Endodermal cell (in vitro differentiated cells): ENCODE data around the gene COPB1. TPM values are rescaled to one million over a fixed set of nuclear protein-coding genes. Genes with fewer than 3 reads are reported as not detected.

Experiments
- DNase-seq: peaks from one replicate; pipeline ENCODE4 v3.0.0-alpha.2; 2017
- H3K27ac ChIP-seq: 2 replicates; pipeline ENCODE4 v1.5.1; 2013; ENCODE audit warnings: mild to moderate bottlenecking, low read depth, low read length, moderate library complexity
- H3K27me3 ChIP-seq: 2 replicates; pipeline ENCODE4 v1.6.1; 2013; ENCODE audit warnings: mild to moderate bottlenecking, low read length, moderate library complexity; ENCODE audit not compliant: insufficient read depth, control insufficient read depth, poor library complexity, severe bottlenecking
- H3K36me3 ChIP-seq: 2 replicates; pipeline ENCODE4 v1.7.0; 2013; ENCODE audit warnings: mild to moderate bottlenecking, low read length, moderate library complexity; ENCODE audit not compliant: control insufficient read depth, insufficient read depth
- H3K4me1 ChIP-seq: one replicate; pipeline ENCODE4 v1.7.0; 2013; ENCODE audit warnings: low read length; ENCODE audit not compliant: control insufficient read depth, insufficient read depth
- H3K4me3 ChIP-seq: 2 replicates; pipeline ENCODE4 v1.5.1; 2013; ENCODE audit warnings: mild to moderate bottlenecking, low read length, moderate library complexity
- H3K9ac ChIP-seq: 2 replicates; pipeline ENCODE4 v1.6.1; 2013; ENCODE audit warnings: mild to moderate bottlenecking, low read length, moderate library complexity; ENCODE audit not compliant: poor library complexity, severe bottlenecking; ENCODE audit errors: extremely low read depth
- H3K9me3 ChIP-seq: 2 replicates; pipeline ENCODE4 v1.6.1; 2013; ENCODE audit warnings: mild to moderate bottlenecking, low read length, moderate library complexity; ENCODE audit not compliant: control insufficient read depth
- H3K27ac Mint-ChIP-seq: 2 replicates; pipeline ENCODE4 v1.8.0; 2020; ENCODE audit warnings: mixed read lengths
- H3K27me3 Mint-ChIP-seq: 2 replicates; pipeline ENCODE4 v1.8.0; 2021; ENCODE audit warnings: mild to moderate bottlenecking, mixed read lengths; ENCODE audit not compliant: insufficient read depth
- H3K36me3 Mint-ChIP-seq: 2 replicates; pipeline ENCODE4 v1.8.0; 2020; ENCODE audit warnings: low read depth, mixed read lengths
- H3K4me1 Mint-ChIP-seq: 2 replicates; pipeline ENCODE4 v1.8.0; 2020; ENCODE audit warnings: mixed read lengths
- H3K4me3 Mint-ChIP-seq: 2 replicates; pipeline ENCODE4 v1.8.0; 2020; ENCODE audit warnings: mild to moderate bottlenecking, moderate library complexity, mixed read lengths
- H3K9me3 Mint-ChIP-seq: 2 replicates; pipeline ENCODE4 v1.8.0; 2020; ENCODE audit warnings: mild to moderate bottlenecking, mixed read lengths
- WGBS, 2 experiments: methylation state at CpG; one replicate each; pipeline versions ENCODE4 v1.1.5 to v1.1.7; 2013; ENCODE audit warnings: missing lambda C conversion rate in 2 of 2, mixed read lengths in 1 of 2; ENCODE audit not compliant: insufficient coverage in 1 of 2, insufficient read length in 1 of 2; 5-methylcytosine and 5-hydroxymethylcytosine counted together
- total RNA-seq, 2 donors: library from RNA; stranded (reverse); fragmentation: NEBNext Ultra II Directional in 1 of 2; extraction: Animal tissue kit (Norgen Biotek cat#: 25700) in 1 of 2; gene quantifications; 2 replicates in 1 of 2; 3 replicates in 1 of 2; pipeline ENCODE4 v1.2.1, GENCODE V29; 2021
- TF ChIP-seq, protein P1 (sequence below): fragments of 200-600 bp; sonication (generic); conservative IDR thresholded peaks from 2 replicates; pipeline ENCODE4 v1.5.0; 2021; ENCODE audit warnings: antibody characterized with exemption, mild to moderate bottlenecking

The COPB1 gene
- total RNA-seq, 2 donors from 2014 or later: 91.3 to 116 TPM

DNA sequence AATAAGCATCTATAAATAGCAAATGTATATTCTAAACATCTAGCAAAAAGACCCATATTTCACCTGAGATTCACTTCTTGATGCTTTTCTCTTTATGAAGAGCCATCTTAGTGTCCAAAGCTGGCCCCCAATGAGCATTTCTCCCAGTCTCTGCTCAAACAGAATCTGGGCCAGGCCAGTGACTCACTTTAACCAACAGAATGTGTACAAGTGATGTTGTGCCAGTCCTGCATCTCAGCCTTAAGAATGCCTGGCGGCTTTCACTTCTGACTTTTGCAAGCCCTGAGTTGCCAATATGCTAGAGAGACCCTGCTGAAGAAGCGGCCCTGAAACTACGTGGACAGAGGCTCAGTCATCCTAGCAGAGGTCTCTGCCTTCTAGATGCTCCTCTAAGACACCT, 6.9 kb upstream of the COPB1 start:
- H3K9me3 ChIP-seq: no peaks in the 10 kb centered on the region
- no peak for DNase-seq
- WGBS, 2 experiments: 93 to 94% methylated on average over 3 of the region's 3 CpGs
- H3K27me3 ChIP-seq: no peaks in the 10 kb centered on the region
- Mint-ChIP-seq H3K9me3 (no peaks in the 10 kb centered on the region), H3K4me1 (no peaks in the 10 kb centered on the region), H3K36me3 (peaks cover 65% of the 10 kb centered on the region), H3K27me3 (no peaks in the 10 kb centered on the region), H3K27ac (no peak overlapping the region), H3K4me3 (no peak overlapping the region)
- H3K9ac ChIP-seq: no peak overlapping the region
- H3K36me3 ChIP-seq: peaks cover 72% of the 10 kb centered on the region
- H3K4me1 ChIP-seq: no peaks in the 10 kb centered on the region
- H3K27ac ChIP-seq: no peak overlapping the region
- H3K4me3 ChIP-seq: no peak overlapping the region
- TF ChIP-seq, protein P1, sequence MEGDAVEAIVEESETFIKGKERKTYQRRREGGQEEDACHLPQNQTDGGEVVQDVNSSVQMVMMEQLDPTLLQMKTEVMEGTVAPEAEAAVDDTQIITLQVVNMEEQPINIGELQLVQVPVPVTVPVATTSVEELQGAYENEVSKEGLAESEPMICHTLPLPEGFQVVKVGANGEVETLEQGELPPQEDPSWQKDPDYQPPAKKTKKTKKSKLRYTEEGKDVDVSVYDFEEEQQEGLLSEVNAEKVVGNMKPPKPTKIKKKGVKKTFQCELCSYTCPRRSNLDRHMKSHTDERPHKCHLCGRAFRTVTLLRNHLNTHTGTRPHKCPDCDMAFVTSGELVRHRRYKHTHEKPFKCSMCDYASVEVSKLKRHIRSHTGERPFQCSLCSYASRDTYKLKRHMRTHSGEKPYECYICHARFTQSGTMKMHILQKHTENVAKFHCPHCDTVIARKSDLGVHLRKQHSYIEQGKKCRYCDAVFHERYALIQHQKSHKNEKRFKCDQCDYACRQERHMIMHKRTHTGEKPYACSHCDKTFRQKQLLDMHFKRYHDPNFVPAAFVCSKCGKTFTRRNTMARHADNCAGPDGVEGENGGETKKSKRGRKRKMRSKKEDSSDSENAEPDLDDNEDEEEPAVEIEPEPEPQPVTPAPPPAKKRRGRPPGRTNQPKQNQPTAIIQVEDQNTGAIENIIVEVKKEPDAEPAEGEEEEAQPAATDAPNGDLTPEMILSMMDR: no peak

DNA sequence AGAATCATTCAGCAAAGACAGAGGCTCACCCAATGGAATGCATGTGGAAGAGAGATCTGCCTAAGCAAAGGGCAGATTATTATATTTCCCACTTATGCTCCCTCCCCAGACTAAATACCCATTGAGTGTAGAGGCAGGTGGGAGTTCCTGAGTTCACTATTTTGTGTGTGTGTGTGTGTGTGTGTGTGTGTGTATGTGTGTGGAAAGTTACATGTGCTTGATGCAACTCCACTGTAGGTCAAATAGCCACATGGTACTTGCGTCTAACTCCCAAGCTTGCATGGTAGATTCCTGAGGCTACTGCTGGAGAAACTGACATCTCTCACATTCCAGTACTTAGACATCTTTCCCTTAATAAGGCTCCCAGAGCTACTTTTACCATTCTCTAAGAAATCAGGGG, 3.4 kb upstream of the COPB1 start:
- H3K27ac Mint-ChIP-seq: no peak overlapping the region
- TF ChIP-seq, protein P1: no peak
- no peak overlapping the region for H3K4me3 Mint-ChIP-seq
- H3K27me3 ChIP-seq: no peaks in the 10 kb centered on the region
- H3K36me3 Mint-ChIP-seq: peaks cover 46% of the 10 kb centered on the region
- 90% methylated on average over 1 of the region's 1 CpG; no CpG with 5 or more reads in 1 of the 2 experiments for WGBS, 2 experiments
- peaks cover 47% of the 10 kb centered on the region for H3K36me3 ChIP-seq
- H3K9ac ChIP-seq: no peak overlapping the region
- no peak for DNase-seq
- no peak overlapping the region for H3K27ac ChIP-seq
- no peaks in the 10 kb centered on the region for H3K9me3 ChIP-seq
- H3K9me3 Mint-ChIP-seq: no peaks in the 10 kb centered on the region
- no peaks in the 10 kb centered on the region for H3K27me3 Mint-ChIP-seq
- no peak overlapping the region for H3K4me3 ChIP-seq
- peaks cover 7% of the 10 kb centered on the region for H3K4me1 Mint-ChIP-seq
- no peaks in the 10 kb centered on the region for H3K4me1 ChIP-seq

DNA sequence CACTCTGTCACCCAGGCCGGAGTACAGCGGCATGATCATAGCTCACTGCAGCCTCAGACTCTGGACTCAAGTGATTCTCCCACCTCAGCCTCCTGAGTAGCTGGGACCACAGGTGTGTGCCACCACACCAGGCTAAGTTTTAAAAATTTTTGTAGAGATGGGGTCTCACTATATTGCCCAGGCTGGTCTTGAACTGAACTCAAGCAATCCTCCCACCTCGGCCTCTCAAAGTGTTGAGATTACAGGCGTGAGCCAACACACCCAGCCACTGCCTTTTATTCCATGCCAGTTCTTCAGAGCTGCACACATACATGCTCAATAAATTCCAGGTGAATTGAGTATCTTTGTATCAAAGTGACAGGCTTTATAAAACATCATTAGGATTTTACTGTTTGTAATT, 2.4 kb upstream of the COPB1 start:
- TF ChIP-seq, protein P1: no peak
- H3K36me3 ChIP-seq: peaks cover 48% of the 10 kb centered on the region
- H3K27me3 Mint-ChIP-seq: no peaks in the 10 kb centered on the region

More for the DNA sequence above, 2.4 kb upstream of the COPB1 start:
- H3K27ac ChIP-seq: no peak overlapping the region
- DNase-seq: no peak
- no peaks in the 10 kb centered on the region for H3K9me3 ChIP-seq
- Mint-ChIP-seq H3K9me3 (no peaks in the 10 kb centered on the region), H3K4me3 (no peak overlapping the region), H3K4me1 (peaks cover 7% of the 10 kb centered on the region), H3K36me3 (peaks cover 46% of the 10 kb centered on the region), H3K27ac (no peak overlapping the region)
- 95 to 98% methylated on average over 3 to 4 of the region's 4 CpGs for WGBS, 2 experiments
- no peaks in the 10 kb centered on the region for H3K4me1 ChIP-seq
- H3K27me3 ChIP-seq: no peaks in the 10 kb centered on the region
- H3K4me3 ChIP-seq: no peak overlapping the region
- no peak overlapping the region for H3K9ac ChIP-seq
